NCI-H345 (cell line): ENCODE data around the gene PARD3B.

Source experiments
- DNase-seq: peaks from one replicate; lab custom pipeline; 2025; lab: John Stamatoyannopoulos, UW

PARD3B gene

DNA sequence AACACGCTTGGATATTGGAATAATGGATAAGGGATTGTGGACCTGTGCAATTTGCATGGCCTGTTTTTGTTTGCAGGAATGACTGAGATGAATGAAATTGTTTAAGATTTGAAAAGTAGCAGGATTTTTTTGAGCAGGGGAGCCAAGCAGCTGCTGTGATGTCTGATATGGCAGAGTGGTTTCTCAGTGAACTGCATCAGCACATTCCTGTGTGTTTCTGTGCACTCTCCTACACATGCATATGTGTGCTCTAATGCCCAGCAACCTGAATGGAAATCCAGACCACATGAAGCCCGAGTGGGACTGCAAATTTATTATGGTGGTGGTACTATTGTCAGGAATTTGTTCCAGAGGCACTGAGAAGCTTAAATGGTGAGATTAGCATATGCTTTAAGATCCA, 161.7 kb downstream of the PARD3B start:
- no peak for DNase-seq

DNA sequence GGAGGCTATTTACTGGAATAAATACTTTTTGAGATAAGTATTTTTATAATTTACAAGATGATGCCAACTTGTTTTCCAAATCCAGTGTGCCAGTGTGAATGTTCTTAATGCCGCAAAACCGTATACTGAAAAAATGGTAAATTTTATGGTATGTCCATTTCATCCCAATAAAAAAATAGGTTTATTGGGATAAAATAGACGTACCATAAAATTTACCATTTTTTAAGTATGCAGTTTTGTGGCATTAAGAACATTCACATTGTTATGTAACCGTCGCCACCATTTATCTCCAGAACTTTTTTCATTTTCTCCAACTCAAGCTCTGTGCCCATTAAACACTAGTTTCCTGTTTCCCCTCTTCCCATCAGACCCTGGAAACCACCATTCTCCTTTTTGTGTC, 167.9 kb downstream of the PARD3B start:
- no peak for DNase-seq

DNA sequence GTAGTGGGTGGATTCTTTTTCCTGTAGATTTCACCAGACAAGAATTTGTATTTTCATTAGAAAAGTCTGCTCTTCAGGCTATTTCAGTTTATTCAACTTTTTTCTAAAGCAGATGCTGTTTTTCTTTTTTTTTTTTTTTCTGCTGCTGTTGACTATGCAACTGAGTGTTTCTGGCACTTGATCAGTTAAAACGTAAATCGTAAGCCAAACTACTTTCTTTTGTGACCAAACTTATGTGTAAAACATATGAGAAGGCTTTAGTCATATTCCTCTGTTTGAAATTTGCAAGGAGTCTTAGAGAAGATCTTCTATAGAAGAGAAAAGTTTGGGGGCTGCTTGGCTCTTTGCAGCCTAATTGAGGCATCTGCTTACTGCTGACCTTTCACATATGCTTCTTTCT, 170.1 kb downstream of the PARD3B start:
- no peak for DNase-seq

DNA sequence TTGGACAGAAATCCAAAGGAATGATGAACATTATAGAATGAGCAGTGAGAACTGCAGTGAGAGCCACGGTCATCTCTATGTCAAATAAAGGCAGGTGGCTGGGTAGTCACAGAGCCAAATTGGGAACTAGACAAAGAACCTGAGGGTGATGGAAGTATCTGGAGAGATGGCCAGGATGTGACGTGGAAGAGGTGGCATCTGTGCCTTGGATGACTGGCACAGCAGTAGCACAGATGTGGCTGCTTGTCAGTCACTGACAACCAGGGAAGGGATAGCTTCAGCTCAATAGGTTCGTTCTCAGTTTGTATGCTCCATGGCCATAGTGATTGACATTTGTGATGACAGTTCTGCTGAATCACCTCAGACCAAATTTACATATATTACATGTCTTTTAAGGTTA, 172.3 kb downstream of the PARD3B start:
- no peak for DNase-seq

DNA sequence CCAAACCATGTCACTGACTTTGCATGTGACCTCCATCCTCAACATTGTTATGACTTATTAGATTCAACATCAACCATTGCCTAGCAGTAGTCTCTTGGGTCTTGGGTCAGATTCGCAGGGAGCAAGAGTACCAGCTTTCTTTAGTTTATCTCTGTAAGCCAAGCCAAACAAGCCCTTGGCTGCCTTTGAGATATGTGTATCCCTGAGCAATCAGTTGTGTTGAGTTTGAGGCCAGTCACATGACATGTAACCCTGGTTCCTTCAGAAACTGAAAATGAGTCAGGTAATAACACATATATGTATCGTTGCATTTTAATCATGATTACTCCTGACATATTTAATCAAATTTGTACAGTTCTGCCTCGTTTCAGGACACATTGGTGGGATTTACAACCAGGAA, 173.3 kb downstream of the PARD3B start:
- no peak for DNase-seq

DNA sequence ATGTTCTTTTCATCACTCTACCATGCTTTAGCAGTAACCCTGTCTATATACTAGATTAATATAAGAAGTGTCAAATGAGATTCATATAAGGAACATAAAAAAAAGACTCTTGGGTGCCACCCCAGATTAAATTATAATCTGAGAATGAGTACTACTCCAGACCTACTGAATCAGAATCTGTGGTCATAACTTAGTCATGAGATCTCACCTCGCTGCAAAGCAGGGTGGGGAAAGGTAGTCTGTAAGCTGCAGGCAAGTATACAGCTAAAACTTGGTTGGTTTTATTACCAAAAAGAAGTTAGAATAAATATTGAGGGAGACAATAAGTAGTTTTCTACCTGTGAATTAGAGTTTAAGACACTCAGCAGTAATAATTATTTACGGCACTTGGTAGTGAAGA, 175.6 kb downstream of the PARD3B start:
- DNase-seq: no peak

DNA sequence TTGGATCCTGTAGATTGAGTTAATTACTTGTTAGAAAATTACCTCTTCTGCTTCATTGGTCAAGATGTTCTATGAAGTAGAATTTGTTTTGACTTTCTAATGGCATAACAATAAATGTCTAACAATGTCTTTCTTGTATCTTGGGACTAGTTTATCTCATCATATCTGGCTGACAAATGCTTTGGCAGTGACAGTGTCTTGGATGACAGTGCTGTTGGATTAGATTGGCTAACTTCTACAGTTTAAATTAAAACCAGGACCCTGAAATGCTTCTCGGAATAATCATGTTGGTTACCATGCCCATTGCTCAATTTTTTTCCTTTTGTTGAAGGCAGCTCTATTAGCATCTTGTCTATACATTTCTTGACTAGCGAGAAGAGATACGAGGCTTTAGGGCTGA, 176.9 kb downstream of the PARD3B start:
- DNase-seq: no peak

DNA sequence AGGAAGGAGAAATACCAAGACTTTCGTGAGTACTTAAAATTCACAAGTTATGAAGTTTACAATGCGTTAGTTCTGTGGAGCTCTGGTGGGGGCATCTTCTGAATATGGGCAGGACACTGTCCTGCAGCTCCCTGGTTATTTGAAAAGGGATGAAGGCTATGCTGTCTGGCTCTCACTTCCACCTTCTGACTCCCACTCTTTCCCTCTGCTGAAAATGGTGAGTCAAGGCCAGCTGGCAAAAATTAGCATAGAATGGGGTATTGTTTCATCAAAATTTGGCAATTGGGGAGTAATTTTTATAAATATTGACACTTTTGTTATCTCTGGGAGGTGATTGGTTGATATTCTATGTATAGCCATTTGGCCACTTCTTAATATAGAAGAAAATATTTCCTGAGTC, 177.4 kb downstream of the PARD3B start:
- no peak for DNase-seq

DNA sequence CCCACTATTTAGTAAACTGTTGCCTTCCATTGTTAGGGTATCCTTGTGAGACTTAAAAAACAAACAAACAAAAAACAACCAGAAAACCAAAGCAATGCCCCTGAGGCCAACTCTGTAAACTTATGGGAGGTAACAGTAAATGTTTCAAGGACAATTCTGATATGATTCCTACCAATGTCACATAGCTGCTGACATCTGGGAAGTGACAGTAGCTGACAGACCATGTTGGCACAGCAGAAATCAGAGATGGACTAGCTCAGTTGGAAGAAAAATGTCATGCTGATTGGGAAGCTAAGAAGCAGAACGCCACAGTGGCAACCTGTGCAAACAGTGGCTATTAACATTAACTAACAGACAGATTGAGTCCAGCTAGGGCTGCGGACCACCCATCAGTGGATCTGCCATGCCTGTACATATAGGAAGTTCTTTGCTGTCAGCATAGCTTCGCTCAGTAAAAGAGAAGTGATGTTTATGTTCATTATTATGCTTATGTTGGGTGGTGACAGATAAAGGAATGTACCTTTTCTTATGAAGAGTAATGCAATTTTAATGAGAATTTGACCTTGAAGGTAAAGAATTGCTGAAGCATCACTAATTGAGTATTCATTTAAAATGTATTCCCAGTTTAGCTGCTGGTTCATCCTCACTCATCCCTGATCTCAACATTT, 180.6 kb downstream of the PARD3B start:
- DNase-seq: no peak

DNA sequence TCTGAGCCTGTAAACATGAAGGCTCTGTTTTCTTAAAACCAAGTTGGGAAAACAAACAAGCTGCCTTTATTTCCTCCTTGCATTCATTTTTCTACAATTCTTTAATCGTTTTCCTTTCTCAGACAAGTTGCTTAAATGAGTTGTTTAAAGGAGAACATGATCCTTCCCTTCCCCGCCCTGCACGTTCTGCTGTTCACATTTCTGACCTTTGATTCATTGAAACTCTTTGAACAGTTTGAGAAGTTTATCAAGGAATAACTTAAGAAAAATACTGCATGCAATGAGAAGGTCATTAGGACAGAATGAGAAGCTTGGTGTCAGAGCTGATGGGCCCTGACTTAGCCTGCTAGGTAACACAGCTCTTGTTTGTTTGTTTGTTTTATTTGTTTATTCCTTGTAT, 181.6 kb downstream of the PARD3B start:
- DNase-seq: no peak

DNA sequence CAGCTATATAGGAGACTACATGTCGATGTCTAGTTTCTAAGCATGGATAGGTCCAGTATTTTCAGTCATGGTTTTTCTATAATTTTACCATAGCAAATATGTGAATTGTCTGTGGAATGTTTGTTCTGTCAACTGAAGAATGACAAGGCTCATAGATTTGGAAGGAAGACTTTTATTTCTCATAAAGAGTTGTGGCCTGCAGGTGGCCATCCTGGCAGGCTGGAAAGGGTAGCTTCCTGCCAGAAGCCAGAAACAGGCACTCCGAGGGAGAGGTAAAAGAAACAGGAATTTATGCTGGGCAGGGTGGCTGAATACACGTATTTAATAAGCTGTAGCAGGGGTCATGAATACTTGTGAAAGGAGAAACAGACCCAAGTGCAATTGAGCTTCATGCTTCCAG, 182.1 kb downstream of the PARD3B start:
- DNase-seq: no peak

DNA sequence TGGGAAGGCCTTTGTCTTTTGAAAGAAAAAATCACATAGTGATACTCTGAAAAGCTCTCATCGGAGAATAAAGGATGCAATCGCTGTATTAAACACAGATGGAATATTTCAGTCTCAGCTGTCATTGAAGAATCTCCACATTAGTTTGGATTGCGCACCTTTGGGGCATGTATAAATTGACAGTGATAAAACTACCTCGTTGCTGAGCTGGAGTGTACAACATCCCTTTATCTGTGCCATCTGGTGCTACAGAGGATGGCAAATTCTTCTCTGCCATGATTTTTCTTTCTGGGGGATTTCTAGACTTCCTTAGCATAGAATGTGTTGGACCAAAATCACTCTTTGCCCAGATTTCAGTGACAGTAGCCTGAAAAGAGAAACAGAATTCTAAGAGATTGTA, 185.3 kb downstream of the PARD3B start:
- no peak for DNase-seq

DNA sequence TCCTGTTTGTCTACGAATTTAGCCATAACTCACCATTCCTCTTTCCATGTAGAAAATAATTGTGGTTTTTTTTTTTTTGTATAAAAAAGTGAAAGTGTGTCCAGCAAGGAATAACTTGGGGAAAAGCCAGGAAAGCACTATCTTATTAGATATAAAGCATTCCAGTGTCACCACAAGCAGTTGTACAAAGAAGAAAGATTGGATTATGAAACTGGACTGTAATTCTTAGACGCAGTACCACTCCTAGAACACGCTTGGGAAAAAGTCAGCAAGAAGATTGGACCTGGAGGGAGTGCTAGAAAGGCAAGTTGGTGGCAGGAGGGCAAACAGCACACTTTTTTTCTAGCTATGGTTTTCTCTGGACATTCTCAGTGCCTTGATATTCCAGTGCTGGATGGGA, 186.7 kb downstream of the PARD3B start:
- no peak for DNase-seq

DNA sequence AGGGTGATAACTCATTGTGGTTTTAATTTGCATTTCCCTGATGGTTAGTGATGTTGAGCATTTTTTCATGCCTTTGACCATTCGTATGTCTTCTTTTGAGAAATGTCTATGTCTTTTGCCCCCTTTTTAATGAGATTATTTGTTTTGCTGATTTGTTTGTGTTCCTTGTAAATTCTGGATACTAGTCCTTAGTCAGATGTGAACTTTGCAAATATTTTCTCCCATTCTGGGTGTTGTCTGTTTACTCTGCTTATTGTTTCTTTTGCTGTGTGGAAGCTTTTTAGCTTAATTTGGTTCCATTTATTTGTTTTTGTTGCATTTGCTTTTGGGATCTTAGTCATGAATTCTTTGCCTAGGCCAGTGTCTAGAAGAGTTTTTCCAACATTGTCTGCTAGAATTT, 192.0 kb downstream of the PARD3B start:
- DNase-seq: no peak

DNA sequence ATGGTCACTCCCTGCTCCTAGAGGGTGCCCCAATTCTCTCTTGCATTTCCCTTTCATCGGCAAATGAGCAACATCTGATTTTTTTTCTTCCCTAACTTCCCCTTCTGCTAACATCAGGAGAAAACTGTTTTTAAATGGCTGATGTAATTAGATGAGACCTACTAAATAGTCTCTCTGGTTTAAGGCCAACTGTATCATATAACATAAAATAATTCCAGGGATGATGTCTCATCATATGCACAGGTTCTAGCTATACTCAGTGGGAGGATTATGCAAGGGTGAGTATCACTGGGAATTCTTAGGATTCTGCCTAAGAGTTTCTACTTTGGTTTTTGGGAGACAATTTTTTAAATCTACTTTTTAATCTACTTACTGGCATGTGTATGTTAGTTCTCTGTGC, 193.4 kb downstream of the PARD3B start:
- no peak for DNase-seq

DNA sequence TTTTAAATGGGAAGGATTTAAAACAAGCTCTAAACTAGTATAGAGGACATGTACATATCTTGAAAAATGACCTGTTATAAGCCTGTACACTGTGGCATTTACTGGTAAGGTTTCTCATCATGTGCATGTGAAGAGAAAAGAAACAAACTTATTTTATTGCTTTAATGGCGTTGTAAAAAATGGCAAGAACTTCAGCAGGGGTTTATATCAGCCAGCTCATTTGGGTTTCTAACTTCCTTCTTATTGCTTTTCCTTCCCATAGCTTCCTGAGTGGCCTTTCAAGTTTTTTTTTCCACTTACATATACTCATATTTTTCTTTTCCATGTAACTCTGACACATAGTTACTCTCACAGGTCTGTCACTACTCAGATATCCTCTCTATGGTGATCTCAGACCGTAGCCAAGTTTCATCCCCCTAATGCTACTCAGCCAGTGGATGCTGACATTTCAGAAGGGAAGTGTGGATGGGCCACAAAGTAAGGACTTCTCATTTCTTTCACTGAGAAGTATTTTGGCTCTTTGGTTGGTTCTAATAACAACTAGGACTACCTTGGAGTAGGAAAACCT, 198.2 kb downstream of the PARD3B start:
- DNase-seq: no peak

DNA sequence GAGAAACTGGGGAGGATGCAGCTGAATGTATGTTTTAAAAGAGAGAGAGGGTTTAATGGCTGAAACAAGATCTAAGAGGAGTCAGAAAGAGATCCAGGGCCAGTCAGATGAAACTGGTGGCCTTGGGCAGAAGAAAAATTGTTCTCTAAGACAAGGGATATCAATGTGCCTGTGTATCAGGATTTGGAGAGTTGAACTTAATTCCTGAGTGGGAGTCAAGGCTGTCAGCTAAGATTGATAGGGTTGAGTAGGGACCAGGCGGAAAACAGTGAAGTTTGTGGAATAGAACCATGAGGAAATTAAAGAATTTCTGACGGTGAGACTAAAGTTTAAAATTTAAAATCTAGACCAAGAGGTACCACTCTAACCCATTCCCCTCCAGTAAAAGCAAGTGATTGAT, 199.2 kb downstream of the PARD3B start:
- DNase-seq: no peak

DNA sequence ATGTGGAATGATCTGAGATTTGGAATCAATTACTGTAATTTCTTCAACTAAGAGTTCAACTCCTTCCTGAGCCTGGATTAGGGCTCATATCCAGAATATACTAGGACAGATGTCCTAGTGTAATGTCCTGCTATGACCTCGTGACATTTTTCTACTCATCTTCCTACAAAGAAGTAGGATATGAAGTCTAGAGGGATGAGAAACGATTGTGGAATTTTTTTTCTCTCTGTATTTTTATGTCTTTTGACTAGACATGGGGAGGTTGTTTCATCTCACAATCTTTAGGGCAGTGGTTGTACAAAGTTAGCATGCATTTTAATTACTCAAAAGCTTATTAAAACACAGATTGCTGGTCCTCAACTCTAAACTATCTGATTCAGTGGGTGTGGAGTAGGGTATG, 203.0 kb downstream of the PARD3B start:
- DNase-seq: no peak

DNA sequence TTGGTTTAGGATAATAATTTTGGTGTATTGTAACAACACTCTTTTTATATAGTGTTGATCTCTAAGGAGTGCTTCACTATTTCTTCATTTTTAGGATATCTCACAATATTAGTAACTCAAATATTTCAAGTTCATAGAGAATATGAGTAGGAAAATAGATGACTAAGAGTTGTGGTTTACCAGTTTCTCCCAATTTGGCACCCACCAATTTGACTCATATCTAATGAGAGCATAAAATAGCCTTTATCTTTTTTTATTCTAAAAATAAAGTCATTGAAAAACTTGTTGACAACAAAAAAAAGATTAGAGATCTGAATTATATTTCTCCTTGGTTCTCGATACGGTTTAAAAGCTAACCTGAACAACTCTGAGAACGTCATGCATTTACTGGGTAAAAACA, 204.0 kb downstream of the PARD3B start:
- DNase-seq: no peak

DNA sequence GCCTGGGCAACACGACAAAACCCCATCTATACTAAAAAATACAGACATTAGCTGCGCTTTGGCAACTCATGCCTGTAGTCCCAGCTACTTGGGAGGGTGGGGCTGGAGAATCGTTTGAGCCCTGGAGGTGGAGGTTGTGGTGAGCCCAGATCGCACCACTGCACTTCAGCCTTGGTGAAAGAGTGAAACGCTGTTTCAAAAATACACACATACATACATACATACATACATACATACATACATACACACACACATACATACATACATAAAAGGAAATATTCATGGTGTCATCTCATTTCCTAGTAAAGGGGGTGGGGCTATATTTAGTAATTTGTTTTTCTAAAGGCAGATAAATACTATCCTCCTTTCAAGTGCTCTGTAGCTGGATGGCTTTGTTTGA, 205.1 kb downstream of the PARD3B start:
- DNase-seq: no peak

DNA sequence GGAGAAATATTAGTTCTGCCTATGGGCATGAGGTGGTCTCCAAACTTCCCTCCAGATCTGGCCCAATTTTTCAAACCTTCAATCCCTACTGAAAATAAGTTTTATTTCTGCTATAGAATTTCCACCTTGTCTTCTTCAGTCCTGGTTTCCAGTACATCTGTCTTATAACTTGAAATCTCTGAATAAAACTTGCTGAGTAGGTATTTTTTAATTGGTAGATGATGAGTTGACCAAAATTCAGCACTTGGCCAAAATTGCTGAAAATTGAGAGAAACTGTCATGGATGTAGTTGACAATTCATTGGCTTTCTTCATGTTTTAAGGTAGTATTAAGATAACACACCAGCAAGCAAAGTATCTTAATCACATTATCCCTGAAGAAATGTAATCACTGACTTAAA, 206.2 kb downstream of the PARD3B start:
- no peak for DNase-seq

DNA sequence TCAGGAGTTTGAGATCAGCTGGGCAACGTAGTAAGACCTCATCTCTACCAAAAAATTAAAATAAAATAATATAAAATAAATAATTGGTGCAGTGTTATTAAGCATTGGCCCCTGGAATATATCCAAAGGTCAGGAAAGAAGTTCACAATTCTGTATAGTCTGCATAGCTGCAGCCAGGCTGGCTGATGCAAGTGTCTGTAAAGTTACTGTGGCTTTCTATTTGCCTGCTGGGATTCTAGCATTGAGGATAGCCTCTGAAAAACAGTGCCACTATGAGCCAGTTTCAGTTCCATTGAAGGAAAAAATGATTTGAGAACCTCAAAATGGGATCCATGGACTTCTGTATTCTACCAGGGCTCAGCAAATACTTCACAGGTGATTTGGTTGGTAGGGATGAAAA, 208.6 kb downstream of the PARD3B start:
- no peak for DNase-seq

DNA sequence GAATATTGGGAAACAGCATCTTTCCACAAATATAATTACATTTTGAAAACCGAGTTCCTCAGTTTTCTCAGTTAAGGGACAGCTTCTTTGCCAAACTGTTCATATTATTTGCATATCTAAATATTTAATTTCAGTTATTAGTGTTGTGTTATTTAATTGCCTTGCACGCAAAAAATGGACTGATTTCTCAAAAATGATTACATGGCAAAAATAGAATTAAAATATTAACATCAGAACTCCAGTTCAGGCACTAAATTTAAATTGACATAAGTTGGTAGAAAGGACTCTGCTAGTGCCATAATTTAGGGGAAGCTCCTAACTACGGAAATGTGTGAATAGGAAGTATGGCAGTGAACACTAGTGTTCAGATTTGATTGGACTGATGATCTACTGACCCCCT, 209.6 kb downstream of the PARD3B start:
- no peak for DNase-seq

DNA sequence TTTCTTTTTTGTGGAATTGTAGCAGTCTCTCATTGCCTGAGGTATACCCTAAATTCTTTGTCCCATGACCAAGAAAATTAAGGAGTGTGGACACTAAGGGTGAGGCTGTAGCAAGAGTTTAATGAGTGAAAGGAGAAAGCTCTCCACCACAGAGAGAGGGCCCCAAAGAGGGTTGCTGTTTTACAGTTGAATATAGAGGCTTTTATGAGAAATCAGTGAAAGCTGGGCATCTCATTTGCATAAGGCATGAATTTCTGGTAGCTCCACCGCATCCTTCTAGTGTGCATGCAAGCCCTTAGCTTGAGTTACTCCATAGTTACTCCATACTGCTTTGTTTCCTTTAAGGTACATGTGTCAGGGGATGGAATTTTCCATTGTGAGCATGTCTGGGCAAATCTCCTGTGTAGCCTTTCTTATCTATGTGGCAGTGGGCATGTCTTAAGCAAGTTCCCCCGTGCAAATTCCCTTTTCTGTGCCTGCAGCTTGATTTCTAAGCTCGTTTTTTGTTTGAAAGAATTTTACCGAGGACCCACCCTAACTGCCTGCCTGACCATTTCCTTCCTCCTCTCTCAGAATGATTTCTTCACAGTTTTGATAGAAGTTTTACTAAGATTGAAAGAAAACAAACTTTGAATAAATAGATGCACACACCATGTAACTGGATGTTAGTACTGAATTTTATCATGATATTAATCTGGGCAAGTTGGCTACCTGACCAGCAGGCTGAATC, 218.9 kb downstream of the PARD3B start:
- no peak for DNase-seq
